CD8-positive, alpha-beta memory T cell (primary cell): ENCODE measurements around the gene ANKRD40CL. TPM values are rescaled to one million over a fixed set of nuclear protein-coding genes. Genes with fewer than 3 reads are reported as not detected.

Source experiments
- CTCF ChIA-PET: fragments of 350-600 bp; sonication (Branson Sonifier 250); formaldehyde crosslinking; loops from one replicate; lab custom pipeline; 2021; ENCODE audit warnings: antibody characterized with exemption; lab: Charles Lee
- POLR2A ChIA-PET: fragments of 350-600 bp; sonication (Branson Sonifier 250); formaldehyde crosslinking; loops from one replicate; lab custom pipeline; 2021; ENCODE audit warnings: antibody characterized with exemption; lab: Charles Lee
- DNase-seq, 5 donors: peaks; one replicate each; pipeline versions ENCODE4 v3.0.0 to v3.0.0-alpha.2; 2020 to 2022; ENCODE audit warnings: mixed read lengths in 1 of 5
- H3K27ac ChIP-seq: one replicate; pipeline ENCODE4 v1.7.0; 2013; ENCODE audit warnings: low read depth, mild to moderate bottlenecking, low read length, moderate library complexity
- H3K27me3 ChIP-seq: 2 replicates; pipeline ENCODE4 v1.7.0; 2013; ENCODE audit warnings: low read length, mild to moderate bottlenecking; ENCODE audit not compliant: insufficient read depth, poor library complexity, severe bottlenecking
- H3K36me3 ChIP-seq: 2 replicates; pipeline ENCODE4 v1.7.0; 2013; ENCODE audit warnings: mild to moderate bottlenecking, low read length, moderate library complexity; ENCODE audit not compliant: insufficient read depth
- H3K4me1 ChIP-seq: 2 replicates; pipeline ENCODE4 v1.7.0; 2013; ENCODE audit warnings: mild to moderate bottlenecking, low read length, moderate library complexity; ENCODE audit not compliant: insufficient read depth
- H3K4me3 ChIP-seq: 2 replicates; pipeline ENCODE4 v1.7.0; 2013; ENCODE audit warnings: mild to moderate bottlenecking, low read length
- H3K9me3 ChIP-seq: 2 replicates; pipeline ENCODE4 v1.7.0; 2013; ENCODE audit warnings: mild to moderate bottlenecking, low read length
- H3K27ac Mint-ChIP-seq, 8 donors: one replicate each; pipeline ENCODE4 v1.8.0; 2020 to 2021; ENCODE audit warnings: mixed read lengths in 8 of 8, mild to moderate bottlenecking in 6 of 8, inconsistent platforms in 3 of 8, moderate library complexity in 3 of 8
- H3K27me3 Mint-ChIP-seq, 2 donors: one replicate each; pipeline ENCODE4 v1.8.0; 2020 to 2021; ENCODE audit warnings: mixed read lengths in 2 of 2, mild to moderate bottlenecking in 1 of 2, moderate library complexity in 1 of 2
- H3K36me3 Mint-ChIP-seq, 3 donors: one replicate each; pipeline ENCODE4 v1.8.0; 2020 to 2021; ENCODE audit warnings: mixed read lengths in 3 of 3, inconsistent platforms in 1 of 3, mild to moderate bottlenecking in 1 of 3
- H3K4me1 Mint-ChIP-seq, 3 donors: one replicate each; pipeline ENCODE4 v1.8.0; 2020 to 2021; ENCODE audit warnings: mixed read lengths in 3 of 3, inconsistent platforms in 1 of 3, mild to moderate bottlenecking in 1 of 3
- H3K4me3 Mint-ChIP-seq, 7 donors: one replicate each; pipeline ENCODE4 v1.8.0; 2020 to 2021; ENCODE audit warnings: mixed read lengths in 7 of 7, mild to moderate bottlenecking in 6 of 7, moderate library complexity in 4 of 7, inconsistent platforms in 2 of 7
- H3K9me3 Mint-ChIP-seq, 5 donors: one replicate each; pipeline ENCODE4 v1.8.0; 2020 to 2022; ENCODE audit warnings: mixed read lengths in 5 of 5, mild to moderate bottlenecking in 3 of 5, moderate library complexity in 2 of 5, inconsistent platforms in 1 of 5
- polyA plus RNA-seq: library from polyadenylated mRNA; unstranded; fragments of 300-500 nt; fragmentation: Illumina TruSeq; gene quantifications from one replicate; pipeline ENCODE4 v1.2.3, GENCODE V29; 2021
- total RNA-seq, 2 experiments: library from RNA; stranded (reverse); gene quantifications; one replicate each; pipeline ENCODE4 v1.2.3, GENCODE V29; 2021

Gene ANKRD40CL
- total and polyA plus RNA-seq, 3 experiments from 2014 or later = not detected

GRCh38 chr17:50778471-50778870 is 11.2 kb upstream of the ANKRD40CL start:
- H3K27me3 Mint-ChIP-seq = peaks cover 0 to 7% of the 10 kb centered on the region in 2 donors
- Histone ChIP-seq H3K27ac (no peak overlapping the region), H3K9me3 (no peaks in the 10 kb centered on the region), H3K36me3 (no peaks in the 10 kb centered on the region), H3K4me3 (no peak overlapping the region), H3K4me1 (peaks cover 15% of the 10 kb centered on the region), H3K27me3 (no peaks in the 10 kb centered on the region)
- ChIA-PET POLR2A (interaction anchor here (2.2 kb wide), 1 partner anchor 88 kb away, joined by 12 read pairs; the partner anchor contains the start of gene TOB1), CTCF (interaction anchor here (2.5 to 4.0 kb wide), 2 partner anchors 16 to 63 kb away, joined by 5 to 12 read pairs; no protein-coding TSS in a partner anchor)
- no peak overlapping the region for H3K27ac Mint-ChIP-seq
- peaks cover 0 to 2% (median 0%) of the 10 kb centered on the region in 3 donors for H3K36me3 Mint-ChIP-seq
- no peak for DNase-seq
- H3K9me3 Mint-ChIP-seq = no peaks in the 10 kb centered on the region
- H3K4me1 Mint-ChIP-seq = peaks cover 28 to 43% (median 41%) of the 10 kb centered on the region in 3 donors
- no peak overlapping the region for H3K4me3 Mint-ChIP-seq

GRCh38 chr17:50775926-50776325 is 8.6 kb upstream of the ANKRD40CL start:
- no peak overlapping the region for H3K27ac Mint-ChIP-seq
- peaks cover 0 to 2% (median 0%) of the 10 kb centered on the region in 3 donors for H3K36me3 Mint-ChIP-seq
- Histone ChIP-seq H3K36me3 (no peaks in the 10 kb centered on the region), H3K27ac (no peak overlapping the region), H3K9me3 (no peaks in the 10 kb centered on the region), H3K27me3 (no peaks in the 10 kb centered on the region), H3K4me1 (peaks cover 15% of the 10 kb centered on the region), H3K4me3 (no peak overlapping the region)
- CTCF ChIA-PET = interaction anchor here (1.2 kb wide), 1 partner anchor 14 kb away, joined by 4 read pairs; no protein-coding TSS in a partner anchor
- peaks cover 20 to 33% (median 30%) of the 10 kb centered on the region in 3 donors for H3K4me1 Mint-ChIP-seq
- peaks cover 4% of the 10 kb centered on the region in 2 donors for H3K27me3 Mint-ChIP-seq
- no peak for DNase-seq
- POLR2A ChIA-PET = no interaction called here
- no peaks in the 10 kb centered on the region for H3K9me3 Mint-ChIP-seq
- no peak overlapping the region for H3K4me3 Mint-ChIP-seq

- H3K36me3 ChIP-seq = no peaks in the 10 kb centered on the region
- H3K4me3 ChIP-seq = no peak overlapping the region
- no peak overlapping the region for H3K27ac ChIP-seq
- peaks cover 9 to 17% (median 16%) of the 10 kb centered on the region in 3 donors for H3K4me1 Mint-ChIP-seq
- CTCF ChIA-PET = interaction anchor here (2.4 kb wide), 1 partner anchor 9 kb away, joined by 13 read pairs; no protein-coding TSS in a partner anchor
- no peaks in the 10 kb centered on the region for H3K9me3 Mint-ChIP-seq
- H3K27me3 Mint-ChIP-seq = peaks cover 4 to 8% of the 10 kb centered on the region in 2 donors
- no peak overlapping the region for H3K4me3 Mint-ChIP-seq
- no peaks in the 10 kb centered on the region for H3K27me3 ChIP-seq
- no peak for DNase-seq
- peaks cover 0 to 2% (median 0%) of the 10 kb centered on the region in 3 donors for H3K36me3 Mint-ChIP-seq
- peaks cover 4% of the 10 kb centered on the region for H3K4me1 ChIP-seq
- H3K9me3 ChIP-seq = no peaks in the 10 kb centered on the region
- POLR2A ChIA-PET = no interaction called here
- no peak overlapping the region for H3K27ac Mint-ChIP-seq
Observed at GRCh38 chr17:50774225-50774803, 7.0 kb upstream of the ANKRD40CL start.

- Histone ChIP-seq H3K4me3 (no peak overlapping the region), H3K27ac (no peak overlapping the region), H3K9me3 (no peaks in the 10 kb centered on the region), H3K27me3 (no peaks in the 10 kb centered on the region), H3K4me1 (no peaks in the 10 kb centered on the region), H3K36me3 (no peaks in the 10 kb centered on the region)
- Mint-ChIP-seq H3K4me3 (peak overlapping the region in 1 of 7 donors; percentile 13), H3K9me3 (no peaks in the 10 kb centered on the region), H3K27ac (peak overlapping the region in 1 of 8 donors; percentile 17), H3K4me1 (peaks cover 3 to 7% (median 6%) of the 10 kb centered on the region in 3 donors), H3K36me3 (peaks cover 0 to 3% (median 0%) of the 10 kb centered on the region in 3 donors), H3K27me3 (peaks cover 7 to 15% of the 10 kb centered on the region in 2 donors)
- ChIA-PET POLR2A (interaction anchor here (0.8 kb wide), 1 partner anchor 94 kb away, joined by 3 read pairs; the partner anchor contains the start of gene TOB1), CTCF (interaction anchor here (2.4 kb wide), 1 partner anchor 11 kb away, joined by 13 read pairs; no protein-coding TSS in a partner anchor)
- no peak for DNase-seq
Observed at GRCh38 chr17:50771991-50772785, 4.9 kb upstream of the ANKRD40CL start.

GRCh38 chr17:50770346-50770745 is 3.0 kb upstream of the ANKRD40CL start:
- ChIA-PET CTCF (no interaction called here), POLR2A (no interaction called here)
- Histone ChIP-seq H3K27me3 (no peaks in the 10 kb centered on the region), H3K4me3 (no peak overlapping the region), H3K36me3 (no peaks in the 10 kb centered on the region), H3K9me3 (no peaks in the 10 kb centered on the region), H3K4me1 (no peaks in the 10 kb centered on the region), H3K27ac (no peak overlapping the region)
- Mint-ChIP-seq H3K36me3 (peaks cover 0 to 3% (median 0%) of the 10 kb centered on the region in 3 donors), H3K27ac (peak overlapping the region in 1 of 8 donors; percentile 33), H3K4me3 (no peak overlapping the region), H3K9me3 (no peaks in the 10 kb centered on the region), H3K27me3 (peaks cover 8 to 24% of the 10 kb centered on the region in 2 donors), H3K4me1 (peaks cover 3 to 7% (median 6%) of the 10 kb centered on the region in 3 donors)
- DNase-seq = no peak

- no peaks in the 10 kb centered on the region for H3K4me1 ChIP-seq
- H3K27me3 ChIP-seq = no peaks in the 10 kb centered on the region
- Mint-ChIP-seq H3K36me3 (peaks cover 0 to 3% (median 0%) of the 10 kb centered on the region in 3 donors), H3K27me3 (peaks cover 8 to 26% of the 10 kb centered on the region in 2 donors), H3K9me3 (no peaks in the 10 kb centered on the region), H3K4me1 (peaks cover 3 to 7% (median 6%) of the 10 kb centered on the region in 3 donors), H3K4me3 (no peak overlapping the region), H3K27ac (no peak overlapping the region)
- no peak overlapping the region for H3K4me3 ChIP-seq
- no peaks in the 10 kb centered on the region for H3K9me3 ChIP-seq
- no peak overlapping the region for H3K27ac ChIP-seq
- H3K36me3 ChIP-seq = no peaks in the 10 kb centered on the region
- CTCF ChIA-PET = no interaction called here
- POLR2A ChIA-PET = no interaction called here
- no peak for DNase-seq
Observed at GRCh38 chr17:50769884-50770283, 2.6 kb upstream of the ANKRD40CL start.

GRCh38 chr17:50768346-50768761 is 1.0 kb upstream of the ANKRD40CL start:
- Mint-ChIP-seq H3K27ac (no peak overlapping the region), H3K36me3 (peaks cover 0 to 1% (median 0%) of the 10 kb centered on the region in 3 donors), H3K27me3 (peaks cover 15 to 35% of the 10 kb centered on the region in 2 donors), H3K9me3 (no peaks in the 10 kb centered on the region), H3K4me1 (peaks cover 7 to 12% (median 9%) of the 10 kb centered on the region in 3 donors), H3K4me3 (no peak overlapping the region)
- no peak for DNase-seq
- no peaks in the 10 kb centered on the region for H3K4me1 ChIP-seq
- ChIA-PET CTCF (no interaction called here), POLR2A (interaction anchor here (0.6 kb wide), 1 partner anchor 411 kb away, joined by 4 read pairs; no protein-coding TSS in a partner anchor)
- H3K27me3 ChIP-seq = no peaks in the 10 kb centered on the region
- no peaks in the 10 kb centered on the region for H3K9me3 ChIP-seq
- H3K36me3 ChIP-seq = no peaks in the 10 kb centered on the region
- no peak overlapping the region for H3K27ac ChIP-seq
- no peak overlapping the region for H3K4me3 ChIP-seq
